Inflammatory macrophage treated with lipopolysaccharide for 4 hours (primary cell): ENCODE data around the gene PPFIBP1.
"Not testable (repeated sequence)": the region's sequence is repeated elsewhere in the genome, so short reads cannot be mapped to it uniquely, and the experiment has no call there.

Experiments
- DNase-seq: peaks from one replicate; pipeline ENCODE4 v3.0.0-alpha.2; 2020

Gene PPFIBP1

DNA sequence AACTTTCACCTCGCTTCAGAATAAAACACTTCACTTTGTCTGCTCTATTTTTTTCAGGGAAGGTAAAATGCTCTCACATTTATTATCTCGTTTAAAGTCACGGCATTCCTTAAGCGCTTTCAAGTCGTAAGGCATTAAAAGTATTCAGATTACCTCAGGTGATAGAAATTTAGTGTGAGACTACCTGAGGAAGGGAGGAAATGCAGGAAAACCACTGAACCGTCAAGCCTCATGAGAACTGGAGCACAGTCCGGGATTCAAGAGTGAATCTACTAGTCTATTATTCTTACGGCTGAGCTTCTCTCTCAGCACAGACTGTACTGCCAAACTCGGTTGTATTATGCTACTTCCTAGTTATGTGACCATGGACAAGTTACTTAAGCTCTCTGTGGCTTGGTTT, 8.3 kb upstream of the PPFIBP1 start:
- DNase-seq, result no peak

DNA sequence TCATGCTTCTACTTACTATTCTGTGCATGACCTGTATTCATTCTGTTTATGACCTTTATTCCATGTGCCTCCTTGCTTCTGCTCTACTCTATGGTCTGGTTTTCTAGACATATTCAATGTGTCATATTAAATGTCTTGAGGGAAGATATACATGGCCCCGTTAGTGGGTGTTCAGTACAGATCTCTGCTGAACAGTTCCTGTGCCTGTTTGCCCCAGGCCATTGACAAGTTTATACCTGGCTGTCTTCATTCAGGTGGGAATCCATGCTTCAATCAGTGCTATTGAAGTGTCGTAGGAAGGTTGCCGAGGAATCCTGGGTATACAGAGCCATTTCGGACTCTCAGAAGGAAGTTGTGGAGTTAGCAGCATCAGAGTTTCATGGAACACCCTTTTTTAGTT, 7.4 kb upstream of the PPFIBP1 start:
- DNase-seq, result no peak

DNA sequence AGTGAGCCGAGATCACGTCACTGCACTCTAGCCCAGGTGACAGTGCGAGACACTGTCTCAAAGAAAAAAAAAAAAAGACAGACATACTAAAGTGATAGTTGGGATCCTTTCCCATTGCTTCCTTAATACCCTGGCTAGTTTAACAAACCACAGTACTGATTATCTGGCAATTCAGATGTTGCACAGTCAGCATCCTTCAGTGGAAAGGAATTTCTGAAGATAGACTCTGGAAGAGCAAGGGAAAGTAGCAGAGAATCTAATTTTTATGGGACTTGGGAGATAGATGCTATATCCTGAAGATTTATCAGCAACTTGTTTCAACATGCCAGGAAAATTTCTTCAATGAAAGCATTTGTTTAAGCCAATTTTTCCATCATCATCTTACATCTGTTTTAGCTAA, 6.5 kb upstream of the PPFIBP1 start:
- DNase-seq, result no peak

DNA sequence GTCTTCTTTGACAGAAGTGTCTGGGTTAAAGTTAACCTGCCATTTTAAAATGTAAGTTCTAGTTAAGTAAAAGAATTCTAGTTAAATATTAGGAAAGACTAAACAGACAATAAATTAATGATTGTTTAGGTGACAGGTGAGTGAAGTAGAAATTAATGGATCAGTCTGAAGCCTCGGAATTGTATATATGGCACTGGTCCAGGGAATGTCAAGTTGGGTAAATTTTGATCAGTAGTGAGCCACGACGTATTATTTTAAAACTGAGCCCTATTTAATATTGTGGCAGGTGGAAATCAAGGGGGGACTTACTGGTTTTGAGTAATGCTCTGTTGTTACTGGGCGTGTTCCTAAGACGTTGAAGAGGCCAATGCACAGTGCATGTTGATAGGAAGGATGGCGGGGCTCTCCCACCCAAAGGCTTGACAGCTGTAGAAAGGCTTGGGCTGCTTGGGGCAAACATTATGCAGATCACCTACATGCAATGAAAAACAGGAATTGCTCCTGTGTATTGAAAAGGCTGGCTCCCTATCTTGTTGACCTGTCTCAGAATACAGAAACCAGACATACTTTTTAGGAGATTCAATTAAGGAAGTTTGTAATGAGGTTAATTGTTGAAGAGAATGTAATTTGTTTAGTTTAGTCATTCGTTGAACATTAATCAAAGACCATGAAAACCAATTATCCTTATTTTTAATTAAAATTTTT, 5.9 kb upstream of the PPFIBP1 start:
- DNase-seq, result no peak

DNA sequence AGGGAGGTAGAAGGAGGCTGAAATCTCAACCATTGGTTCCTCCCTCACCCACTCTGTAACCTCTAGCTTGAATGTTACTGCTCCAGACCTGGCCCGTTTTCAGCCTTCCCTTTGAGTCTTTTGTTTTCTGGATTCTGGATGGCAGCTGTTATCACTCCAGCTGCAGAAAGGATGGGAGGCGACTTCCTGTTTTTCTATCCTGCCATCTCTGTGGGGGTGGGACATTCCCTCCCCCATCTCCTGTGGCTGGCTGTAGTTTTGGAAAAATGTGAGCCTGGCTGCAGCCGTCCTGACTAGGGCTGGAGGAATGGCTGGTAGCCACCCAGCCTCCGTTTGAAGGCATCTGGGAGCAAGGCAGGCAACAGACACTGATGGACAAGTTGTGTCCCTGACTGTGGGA, 2.9 kb upstream of the PPFIBP1 start:
- DNase-seq, result no peak

DNA sequence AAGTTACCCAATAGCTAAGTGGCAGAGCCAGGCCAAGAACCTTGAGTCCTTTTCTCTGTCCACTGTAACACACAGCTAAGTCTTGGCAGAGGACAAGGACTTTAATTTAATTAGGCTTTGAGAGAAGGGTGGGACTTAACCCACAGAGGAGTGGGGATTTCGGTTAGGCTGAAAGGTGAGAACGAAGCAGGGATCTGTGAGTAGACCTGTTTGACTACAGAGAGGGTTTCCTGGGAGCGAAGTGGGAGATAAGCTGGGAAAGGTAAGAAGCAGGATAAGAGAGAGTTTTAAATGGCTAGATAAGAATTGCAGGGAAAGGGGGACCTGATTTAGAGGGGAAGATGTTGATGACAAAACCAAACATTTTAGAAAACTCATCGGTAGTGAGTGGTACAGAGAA, 2.0 kb upstream of the PPFIBP1 start:
- no peak for DNase-seq

DNA sequence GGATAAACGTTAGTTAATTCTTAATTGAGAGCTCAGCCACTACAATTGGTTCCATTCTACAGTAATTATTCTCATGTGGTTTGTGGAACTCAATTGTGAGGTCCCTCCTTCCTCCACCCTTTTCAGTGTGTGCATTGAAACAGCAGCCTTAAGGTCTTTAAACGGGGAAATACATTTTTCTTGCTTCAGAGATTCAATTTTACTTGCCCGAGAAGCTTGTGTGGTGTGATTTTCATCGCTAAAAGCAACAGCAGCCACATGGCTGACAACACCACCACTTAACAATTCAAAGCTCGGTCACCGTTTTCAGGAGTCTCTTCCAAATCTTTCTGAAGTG, 733 bp upstream of the PPFIBP1 start:
- DNase-seq, result no peak

DNA sequence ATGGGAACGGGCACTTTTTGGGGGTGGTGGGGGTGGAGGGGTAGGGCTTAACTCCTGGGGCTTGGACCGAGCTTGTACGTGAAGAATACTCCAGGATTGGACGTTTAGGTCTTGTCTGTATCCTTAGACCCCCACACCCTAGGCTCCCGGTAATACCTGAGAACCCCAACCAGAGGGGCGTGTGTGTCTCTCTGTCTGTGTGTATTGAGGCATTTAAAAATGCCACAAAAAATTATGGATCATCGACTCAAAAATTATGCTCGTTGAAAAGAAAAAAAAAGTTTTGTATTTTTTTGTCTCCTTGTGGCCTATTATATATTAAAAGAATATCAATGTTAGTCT, 459 bp downstream of the PPFIBP1 start:
- DNase-seq, result no peak

DNA sequence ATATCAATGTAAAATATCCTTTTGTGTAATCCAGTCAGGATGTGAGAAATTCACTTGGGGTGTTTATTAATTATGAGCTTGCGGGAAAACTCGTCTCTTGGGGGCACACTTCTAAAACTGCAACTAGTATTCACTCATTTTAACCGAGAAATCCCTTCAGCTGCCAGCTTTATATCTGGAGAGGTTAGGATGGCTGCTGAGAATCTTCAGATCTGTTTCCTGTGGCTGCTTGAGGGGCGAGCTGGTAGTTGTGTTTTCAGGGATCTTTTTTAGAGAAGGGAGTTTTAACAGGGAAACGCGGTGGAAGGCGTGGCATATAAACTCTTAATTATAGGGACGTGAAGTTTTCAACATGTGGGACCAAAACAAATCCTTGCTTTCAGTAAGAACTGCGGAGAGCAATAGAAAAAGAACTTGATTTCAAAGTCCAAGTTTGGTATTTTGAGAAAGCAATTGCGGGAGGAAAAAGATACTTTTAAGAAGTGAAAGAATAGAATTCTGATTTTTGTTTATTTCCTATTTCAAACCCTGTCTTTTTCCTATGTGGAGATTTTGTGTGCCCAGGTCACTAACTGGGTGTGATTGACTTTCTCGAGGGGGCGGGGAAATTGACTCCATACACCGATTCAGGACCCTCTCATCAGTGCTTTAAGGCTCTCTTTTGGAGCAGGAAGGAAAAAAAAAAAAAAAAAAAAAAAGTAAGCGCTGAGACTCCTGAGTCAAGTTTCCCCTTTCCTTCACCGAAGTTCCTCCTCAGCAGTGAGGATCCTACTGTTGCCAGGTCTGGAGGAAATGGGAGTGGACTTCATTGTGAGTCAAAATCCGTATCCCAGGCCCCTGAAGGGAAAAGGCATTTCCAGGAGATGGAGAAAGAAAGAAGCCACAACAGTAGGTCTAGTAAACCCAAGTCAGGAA, 1.1 kb downstream of the PPFIBP1 start:
- DNase-seq, result peak; percentile 41

DNA sequence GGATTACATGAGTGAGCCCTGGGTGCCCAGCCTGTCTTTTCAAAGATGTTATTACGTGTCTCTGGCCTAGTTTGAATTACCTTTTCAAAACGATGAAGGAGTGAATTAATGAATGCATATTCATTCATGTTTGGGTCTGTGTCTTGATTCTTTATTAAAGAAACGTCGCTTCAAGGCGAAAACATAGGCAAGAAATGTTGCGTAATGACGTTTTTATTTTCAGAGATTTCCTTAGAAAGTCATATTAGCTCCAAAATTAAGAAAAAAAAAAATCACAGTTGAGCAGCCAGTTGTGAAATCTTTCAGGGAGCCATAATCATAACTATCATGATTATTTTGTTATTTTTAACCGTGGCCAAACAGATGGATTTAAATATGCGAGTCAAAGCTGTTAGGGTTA, 3.5 kb downstream of the PPFIBP1 start:
- no peak for DNase-seq

DNA sequence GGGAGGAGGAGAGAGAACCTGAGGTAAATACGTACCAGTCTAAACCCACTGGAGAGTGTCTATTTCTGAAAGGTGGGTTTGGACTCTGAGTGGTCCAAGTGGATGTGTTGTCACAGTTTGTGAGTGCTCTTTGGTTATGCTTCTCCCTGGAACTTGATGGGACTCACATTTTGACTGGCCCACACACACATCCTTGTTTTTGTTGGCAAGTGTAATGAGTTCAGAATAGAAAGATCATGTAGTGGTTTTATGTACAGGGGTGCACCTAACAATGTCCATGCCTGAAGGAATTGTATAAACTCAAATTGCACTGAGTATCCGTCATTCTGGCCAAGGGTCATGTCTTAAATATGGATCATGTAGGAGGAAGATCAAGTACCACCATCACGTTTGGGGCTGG, 4.8 kb downstream of the PPFIBP1 start:
- DNase-seq, result no peak

DNA sequence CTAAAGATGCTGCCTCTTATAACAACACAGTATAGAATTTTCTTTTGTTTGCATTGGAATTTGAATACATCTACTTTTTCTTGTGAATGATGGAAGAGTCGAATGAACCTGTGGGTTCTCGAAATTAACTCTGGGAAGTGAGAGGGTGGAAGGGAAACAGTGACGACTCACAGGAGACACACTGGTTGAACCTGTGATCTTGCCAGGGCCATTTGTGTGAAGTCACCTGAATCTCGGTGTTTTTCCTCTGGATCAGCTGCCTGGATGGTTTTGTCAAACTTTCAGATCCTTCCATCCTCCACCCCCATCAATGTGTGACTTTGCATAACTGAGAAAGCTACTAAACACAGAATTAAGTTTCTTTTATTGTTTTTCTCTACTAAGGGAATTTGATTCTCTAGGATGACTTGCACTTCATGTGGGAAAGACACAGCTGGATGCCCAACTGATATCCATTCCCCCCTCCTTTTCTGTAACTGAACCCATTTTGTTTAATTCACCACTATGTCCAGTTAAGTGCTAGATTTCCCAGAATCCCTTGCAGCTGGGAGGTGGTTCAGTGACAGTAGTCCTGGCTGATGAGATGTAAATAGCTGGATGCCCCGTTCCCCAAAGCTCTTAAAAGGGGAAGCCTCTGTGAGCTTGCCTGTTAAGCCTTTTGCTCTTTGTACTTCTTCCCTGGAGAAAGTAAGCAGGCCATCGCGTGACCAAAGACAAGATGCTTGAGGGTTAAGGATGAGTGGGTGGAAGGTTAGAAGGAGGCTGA, 6.3 kb downstream of the PPFIBP1 start:
- peak; percentile 29 for DNase-seq

DNA sequence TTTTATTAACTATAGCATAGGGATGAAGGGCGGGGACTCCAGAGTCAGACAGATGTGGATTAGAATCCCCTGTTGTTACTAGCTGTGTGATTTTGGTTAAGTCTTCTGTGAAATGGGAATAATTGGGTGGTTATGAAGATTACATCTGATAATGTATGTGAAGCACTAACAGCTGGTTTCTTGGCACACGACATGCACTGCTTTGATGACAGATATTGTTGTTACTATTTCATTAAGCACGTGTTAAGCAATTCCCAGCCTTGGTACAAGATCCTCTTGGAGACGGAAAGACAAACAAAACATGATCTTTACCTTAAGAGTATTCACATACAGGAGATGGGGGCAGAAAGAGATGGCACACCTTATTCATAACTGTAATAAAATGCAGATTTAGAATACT, 7.9 kb downstream of the PPFIBP1 start:
- no peak for DNase-seq

DNA sequence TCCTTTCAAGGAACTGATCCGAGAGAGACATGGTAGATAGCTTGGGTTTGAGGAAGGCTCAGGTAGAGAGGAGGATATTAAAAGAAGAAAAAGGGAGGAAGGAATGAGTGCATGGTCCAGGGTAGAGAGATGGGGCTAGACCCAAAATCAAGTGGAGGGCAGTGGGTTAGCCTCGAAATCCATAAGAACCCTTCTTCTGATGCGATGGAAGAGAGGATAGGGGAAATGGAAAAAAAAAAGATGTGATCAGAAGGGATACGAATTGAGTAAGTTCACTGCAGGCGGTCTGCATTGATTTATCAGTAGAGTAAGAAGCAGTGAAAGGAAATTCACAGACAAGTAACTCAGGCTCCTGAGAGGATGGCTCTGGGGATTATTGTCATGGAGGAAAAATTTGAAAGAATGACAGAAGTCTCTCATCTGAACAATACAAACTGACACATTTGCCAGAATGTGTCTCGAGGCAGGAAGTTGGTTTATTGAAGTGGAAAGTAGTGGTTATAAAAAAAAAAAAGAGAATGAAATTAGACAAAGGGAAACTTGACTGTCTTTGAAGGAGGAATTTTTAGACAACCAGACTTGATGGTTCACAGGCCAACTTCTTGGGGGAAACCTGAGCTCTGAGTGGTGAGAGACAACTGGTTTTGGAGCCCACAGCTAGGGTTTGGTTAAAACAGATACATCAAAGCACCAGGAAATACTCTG, 10.2 kb downstream of the PPFIBP1 start:
- DNase-seq, result no peak

DNA sequence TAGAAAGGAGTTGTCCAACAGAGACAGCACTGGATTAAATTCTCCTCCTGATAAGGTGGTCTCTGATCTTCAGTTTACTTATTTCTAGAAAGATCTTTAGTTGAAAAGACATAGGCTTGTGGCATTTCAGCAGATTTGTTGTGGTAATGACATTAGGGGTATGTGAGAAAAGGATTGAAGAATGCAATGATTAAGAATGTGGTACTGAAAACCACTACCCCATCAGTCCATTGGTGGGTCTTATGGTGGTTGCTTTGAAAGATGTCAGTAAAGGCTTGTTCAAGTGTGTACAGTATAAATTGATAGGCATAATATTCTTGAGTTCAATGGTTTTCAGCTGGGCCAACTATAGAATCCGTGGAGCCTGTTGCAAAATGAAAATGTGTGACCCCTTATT, 10.8 kb downstream of the PPFIBP1 start:
- DNase-seq, result no peak

DNA sequence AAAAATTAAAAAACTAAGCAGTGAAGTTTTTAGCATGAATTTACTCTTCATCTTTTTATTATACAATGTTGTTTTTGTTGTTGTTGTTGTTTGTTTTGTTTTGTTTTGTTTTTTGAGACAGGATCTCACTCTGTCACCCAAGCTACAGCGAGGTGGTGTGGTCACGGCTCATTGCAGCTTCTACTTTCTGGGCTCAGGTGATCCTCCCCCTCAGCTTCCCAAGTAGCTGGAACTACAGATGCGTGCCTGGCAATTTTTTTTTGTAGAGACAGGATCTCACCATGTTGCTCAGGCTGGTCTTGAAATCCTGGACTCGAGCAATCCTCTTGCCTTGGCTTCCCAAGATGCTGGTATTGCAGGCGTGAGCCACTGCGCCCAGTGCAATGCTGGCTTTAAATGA, 11.3 kb downstream of the PPFIBP1 start:
- DNase-seq, result no peak

DNA sequence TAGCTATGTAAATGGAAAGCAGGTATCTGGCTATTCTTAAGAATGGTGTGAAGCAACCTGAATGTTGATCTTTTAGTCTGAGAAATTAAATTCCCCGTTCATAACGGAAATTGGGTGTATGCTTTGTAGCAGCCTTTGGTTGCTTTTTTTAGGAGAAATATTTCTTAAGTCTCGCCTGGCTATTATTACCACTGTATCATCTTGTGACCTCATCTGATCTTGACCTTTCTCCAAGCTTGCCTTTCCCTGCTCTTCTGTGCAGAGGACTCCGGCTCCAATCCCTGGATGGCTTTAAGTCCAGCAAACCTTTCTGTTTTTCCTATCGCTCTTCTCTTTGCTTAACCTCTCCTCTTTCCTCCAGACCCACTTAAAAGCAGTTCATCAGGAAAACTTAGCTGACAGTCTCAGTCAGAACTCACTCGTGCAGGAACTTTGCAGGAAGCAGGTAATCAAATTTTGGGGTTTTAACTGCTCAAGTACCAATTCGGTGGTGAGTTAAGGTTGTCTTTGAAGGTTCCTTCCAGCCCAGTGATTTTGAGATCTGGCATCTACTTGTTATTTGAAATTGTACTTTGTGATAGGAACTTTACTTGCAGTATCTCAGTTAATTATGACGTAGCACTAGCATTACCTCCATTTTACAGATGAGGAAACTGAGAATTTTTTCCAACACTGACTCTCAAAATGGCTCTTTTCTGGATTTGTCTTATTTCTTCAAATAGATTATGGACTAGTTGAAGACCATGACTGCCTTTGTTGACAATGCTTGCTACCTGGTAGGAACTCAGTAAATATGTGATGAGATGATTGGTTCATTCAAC, 14.1 kb downstream of the PPFIBP1 start:
- no peak for DNase-seq

DNA sequence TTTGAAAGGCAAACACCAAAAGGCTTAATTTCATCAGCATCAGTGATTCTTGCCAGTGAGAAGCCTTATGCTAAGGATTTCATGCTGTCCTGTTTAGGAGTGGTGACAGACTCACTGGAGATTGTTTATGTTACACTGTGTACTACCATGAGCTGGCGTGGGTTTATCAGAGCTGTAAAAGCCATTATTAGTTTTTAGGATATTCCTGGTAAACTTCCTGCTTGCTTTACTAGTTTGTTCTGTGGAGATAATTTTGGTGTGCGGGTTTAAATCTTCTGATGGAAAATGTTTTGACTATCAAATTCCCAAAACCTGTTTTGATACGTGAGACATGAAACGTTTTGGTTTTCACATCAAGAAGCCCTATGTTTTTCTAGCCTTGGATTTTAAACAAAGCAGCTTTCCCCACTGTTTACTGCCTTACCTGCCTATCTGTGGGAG, 15.2 kb downstream of the PPFIBP1 start:
- no peak for DNase-seq

DNA sequence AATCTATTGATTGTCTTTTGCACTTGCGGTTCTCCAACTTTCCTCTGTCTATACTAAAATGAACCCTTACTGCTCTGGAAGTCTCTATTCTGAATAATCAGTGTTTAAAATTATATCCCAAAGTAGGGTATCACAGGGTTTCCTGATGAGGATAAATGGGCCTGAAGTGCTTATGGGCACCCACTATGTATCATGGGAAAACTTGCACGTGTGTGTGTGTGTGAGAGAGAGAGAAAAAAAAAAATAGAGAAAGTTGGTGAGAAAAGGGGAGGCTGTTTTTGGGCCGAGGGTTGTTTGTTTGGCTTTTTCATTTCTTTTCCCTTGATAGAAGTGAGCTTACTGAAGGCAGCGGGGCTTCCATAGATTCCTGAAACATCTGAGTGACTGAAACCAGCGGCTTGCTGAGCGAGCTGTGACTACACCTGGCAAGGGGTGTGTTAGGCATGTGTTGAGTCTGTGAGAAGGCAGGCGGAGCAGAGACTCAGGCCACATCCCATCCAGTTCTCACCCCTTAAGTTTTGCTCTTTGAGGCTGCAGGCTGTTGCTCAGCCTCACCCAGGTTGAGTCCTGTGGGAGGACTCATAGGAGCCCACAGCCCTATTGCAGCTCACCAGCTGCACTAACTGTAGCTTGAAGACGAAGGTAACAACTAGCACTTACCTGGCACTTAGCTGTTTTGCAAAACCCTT, 17.2 kb downstream of the PPFIBP1 start:
- no peak for DNase-seq

DNA sequence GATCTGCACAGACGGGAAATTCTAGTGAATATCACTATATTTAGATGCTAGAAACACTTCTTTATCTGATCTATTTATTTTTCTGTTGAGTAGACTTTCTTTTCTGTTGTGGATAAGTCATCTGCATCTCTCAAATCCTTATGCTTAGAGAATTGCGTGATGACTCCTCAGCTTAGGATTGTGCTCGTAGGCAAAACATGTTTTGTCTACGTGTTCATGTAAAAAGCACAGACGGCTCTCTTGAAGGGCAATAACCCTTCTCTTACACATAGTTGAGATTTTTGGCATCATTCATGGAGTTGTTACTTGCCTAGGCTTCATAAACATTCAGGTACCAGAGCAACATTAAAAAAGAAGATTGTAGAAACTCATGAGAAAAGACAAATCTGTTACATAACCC, 18.6 kb downstream of the PPFIBP1 start:
- no peak for DNase-seq

DNA sequence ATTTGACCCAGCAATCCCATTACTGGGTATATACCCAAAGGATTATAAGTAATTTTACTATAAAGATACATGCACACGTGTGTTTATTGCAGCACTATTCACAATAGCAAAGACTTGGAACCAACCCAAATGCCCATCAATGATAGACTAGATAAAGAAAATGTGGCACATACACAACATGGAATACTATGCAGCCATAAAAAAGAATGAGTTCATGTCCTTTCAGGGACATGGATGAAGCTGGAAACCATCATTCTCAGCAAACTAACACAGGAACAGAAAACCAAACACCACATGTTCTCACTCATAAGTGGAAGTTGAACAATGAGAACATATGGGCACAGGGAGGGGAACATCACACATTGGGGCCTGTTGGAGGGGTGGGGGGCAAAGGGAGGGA, 20.9 kb downstream of the PPFIBP1 start:
- not testable (repeated sequence) for DNase-seq

DNA sequence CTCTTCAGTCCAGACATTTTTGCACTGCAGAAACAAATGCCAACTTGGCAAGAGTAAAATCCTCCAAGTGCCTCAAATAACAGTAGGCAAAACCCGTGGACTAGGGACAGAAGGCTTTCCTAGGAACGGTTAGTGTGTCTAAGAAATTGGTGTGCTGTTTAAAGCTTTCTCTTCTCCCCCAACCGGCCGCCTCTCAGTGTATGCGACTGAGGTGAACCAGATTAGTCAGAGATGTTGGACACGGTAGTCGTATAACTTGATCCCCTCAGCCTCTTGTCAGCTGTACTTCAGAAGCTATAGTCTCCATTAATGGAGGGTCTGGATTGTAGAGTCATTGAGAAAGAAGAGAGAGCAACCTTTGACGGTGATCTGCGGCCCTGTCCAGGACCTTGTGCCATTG, 21.7 kb downstream of the PPFIBP1 start:
- no peak for DNase-seq
